GM19324 (cell line): ENCODE data around the gene WDPCP.
"Not testable (repeated sequence)": the region's sequence is repeated elsewhere in the genome, so short reads cannot be mapped to it uniquely, and the experiment has no call there.

Experiments used
- ATAC-seq: cut with Tn5 transposase; IDR thresholded peaks from one replicate; pipeline ENCODE4 v1.9.1; 2021; ENCODE audit warnings: mild to moderate bottlenecking, moderate library complexity; ENCODE audit not compliant: unreplicated experiment, low FRiP score

Gene WDPCP

DNA sequence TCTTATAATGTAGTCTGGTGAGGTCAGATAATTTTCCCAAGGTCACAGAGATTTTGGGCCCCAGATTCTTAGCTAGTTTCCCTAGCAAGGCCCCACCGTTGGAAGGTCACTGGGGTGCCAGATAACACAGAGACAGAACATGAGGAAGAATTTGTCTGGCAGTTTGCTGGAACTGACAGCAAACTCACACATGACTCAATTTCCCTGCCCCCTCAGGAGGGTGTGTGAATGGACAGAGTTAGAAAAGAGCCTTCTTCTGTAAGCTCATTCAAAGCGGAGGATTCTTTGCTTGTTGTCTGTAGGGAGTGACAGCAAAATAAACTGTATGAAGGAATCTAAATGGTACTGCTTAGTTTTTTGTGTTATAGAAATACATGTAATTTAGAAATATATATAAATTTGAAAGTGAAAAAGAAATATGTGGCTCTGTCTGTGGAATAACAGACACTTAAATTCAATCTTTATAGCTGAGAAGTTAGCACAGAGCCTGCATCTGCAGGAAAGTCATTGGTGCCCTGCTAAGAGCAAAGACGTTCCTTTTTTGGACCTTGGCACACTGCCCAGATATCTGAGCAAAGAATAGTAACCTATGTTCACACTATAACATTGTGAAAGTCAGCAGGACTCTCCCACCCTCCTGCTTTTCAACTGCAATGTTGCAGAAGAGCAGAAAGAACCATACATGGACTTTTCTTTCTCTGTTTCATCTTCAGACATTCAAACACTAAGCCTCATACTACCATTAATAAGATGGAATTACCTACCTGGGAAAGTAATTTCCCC is 2.5 kb upstream of the WDPCP start:
- ATAC-seq: no peak

- ATAC-seq: peak; percentile 16
Measured at GRCh38 chr2:63589148-63589958, 1.1 kb upstream of the WDPCP start.

DNA sequence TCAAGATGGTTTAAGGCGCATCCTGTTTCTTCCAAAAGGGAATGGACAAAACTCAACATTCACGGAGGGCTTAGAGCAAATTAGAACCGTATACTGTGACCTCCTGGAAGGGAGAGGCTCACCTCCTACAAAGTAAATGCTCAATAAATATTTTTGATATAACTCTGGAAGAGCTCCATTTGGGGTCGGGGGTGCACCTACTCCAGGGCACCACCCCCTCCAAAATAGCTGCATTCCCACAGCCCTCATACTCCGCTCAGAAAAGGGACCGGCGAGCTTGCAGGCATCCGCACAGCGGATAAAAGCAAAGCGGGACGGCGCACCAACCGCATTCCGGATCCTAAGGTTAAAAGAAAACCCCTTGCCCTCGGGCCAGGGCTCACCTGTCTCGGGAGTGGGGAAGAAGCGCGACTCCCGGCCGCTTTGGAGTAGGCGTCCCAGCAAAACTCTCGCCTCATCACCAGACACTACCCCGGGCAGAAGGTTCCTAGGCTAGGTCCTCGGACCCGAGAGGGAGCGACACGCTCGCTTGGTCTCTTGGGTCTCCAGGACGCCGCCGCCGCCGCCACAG is 378 bp downstream of the WDPCP start:
- no peak for ATAC-seq

GRCh38 chr2:63582873-63583272 is 5.4 kb downstream of the WDPCP start:
- no peak for ATAC-seq

DNA sequence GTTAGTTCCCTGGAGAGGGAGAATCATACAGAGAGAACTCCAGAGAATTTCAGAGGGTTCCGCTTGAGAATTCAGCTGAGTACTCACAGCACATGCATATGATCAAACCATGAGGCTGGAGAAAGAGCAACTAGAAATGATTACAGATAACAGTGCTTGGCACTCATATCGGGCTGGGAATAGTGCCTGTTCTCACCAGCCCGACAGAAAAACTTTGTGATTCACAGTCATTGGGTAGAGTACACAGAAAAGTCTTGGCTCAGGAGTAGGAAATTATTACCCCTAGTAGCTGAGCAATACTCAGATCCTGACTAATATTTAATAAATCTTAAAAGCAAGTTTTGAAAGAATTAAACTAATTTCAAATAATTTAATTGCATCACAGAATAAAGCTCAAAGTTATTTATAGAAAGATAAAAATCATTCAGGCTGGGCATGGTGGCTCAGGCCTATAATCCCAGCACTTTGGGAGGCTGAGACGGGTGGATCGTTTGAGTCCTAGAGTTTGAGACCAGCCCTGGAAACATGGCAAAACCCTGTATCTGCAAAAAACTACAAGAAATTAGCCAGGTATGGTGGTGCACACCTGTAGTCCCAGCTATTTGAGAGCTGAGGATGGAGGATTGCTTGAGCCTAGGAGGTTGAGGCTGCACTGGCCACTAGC is 6.8 kb downstream of the WDPCP start:
- no peak for ATAC-seq

DNA sequence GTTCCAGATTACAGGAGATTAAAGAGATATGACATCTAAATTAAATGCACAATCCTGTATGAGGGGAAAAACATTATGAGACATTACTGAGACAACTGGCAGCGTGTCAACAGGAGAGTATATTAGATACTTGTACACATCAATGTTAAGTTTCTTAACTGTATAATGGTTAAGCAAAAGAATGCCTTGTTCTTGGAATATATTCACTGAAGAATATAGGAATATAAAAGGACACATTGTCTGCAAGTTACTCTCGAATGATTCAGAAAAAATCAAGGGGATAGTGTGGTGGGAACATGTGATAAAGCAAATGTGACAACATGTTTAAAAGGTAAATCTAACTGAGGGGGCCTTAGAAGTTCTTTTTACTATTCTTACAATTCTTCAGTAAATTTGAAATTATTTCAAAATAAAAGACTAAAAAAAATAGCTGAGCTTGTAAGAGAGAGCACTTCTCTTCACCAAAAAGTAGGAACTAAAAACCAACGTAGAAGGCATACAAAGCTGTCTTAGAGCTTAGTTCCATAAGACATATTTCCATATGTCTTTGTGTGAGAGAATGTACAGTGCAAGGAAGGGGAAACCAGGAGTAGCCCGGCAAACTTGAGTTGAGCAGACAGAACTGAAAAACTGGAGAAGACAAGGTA is 7.5 kb downstream of the WDPCP start:
- ATAC-seq: no peak

- ATAC-seq: no peak
Measured at GRCh38 chr2:63578767-63579166, 9.5 kb downstream of the WDPCP start.

DNA sequence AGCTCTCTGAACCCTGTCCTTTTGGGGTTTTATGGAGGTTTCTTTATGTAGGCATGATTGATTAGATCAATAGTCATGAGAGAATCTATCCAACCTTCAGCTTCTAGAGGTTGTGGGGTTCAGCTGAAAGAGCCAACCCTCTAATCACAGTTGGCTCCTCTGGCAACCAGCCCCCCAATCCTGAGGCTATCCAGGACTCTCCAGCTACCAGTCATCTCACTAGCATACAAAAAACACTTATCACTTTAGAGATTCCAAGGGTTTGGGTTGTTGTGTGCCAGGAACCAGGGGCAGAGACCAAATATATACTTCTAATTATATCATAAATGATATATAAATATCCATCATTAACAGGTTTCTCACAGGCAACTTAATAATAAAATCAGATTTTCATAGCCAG is 11.7 kb downstream of the WDPCP start:
- ATAC-seq: no peak

DNA sequence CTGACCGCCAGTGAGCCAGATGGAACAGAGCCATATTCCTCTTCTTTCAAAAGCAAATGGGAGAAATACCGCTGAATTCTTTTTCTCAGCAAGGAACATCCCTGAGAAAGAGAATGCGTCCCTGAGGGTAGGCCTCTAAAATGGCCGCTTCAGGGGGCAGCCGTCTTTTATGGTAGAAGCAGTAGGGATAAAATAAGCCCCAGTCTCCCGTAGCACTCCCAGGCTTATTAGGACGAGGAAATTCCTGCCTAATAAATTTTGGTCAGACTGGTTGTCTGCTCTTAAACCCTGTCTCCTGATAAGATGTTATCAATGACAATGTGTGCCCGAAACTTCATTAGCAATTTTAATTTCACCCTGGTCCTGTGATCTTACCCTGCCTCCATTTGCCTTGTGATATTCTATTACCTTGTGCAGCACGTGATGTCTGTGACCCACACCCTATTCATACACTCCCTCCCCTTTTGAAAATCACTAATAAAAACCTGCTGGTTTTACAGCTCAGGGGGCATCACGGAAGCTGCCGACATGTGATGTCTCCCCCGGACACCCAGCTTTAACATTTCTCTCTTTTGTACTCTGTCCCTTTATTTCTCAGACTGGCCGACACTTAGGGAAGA is 14.4 kb downstream of the WDPCP start:
- not testable (repeated sequence) for ATAC-seq

DNA sequence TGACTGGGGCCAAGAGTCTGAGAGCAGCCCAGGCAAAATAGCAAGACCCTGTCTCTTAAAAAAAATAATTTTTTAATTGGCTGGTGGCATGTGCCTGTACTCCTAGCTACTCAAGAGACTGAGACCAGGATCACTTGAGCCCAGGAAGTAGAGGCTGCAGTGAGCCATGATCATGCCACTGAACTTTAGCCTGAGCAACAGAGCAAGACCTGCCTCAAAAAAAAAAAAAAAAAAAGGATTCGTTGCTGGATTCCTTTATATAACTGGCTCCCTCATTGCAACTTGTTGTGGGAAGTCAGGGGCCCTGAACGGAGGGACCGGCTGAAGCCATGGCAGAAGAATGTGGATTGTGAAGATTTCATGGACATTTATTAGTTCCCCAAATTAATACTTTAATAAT is 15.3 kb downstream of the WDPCP start:
- ATAC-seq: not testable (repeated sequence)

DNA sequence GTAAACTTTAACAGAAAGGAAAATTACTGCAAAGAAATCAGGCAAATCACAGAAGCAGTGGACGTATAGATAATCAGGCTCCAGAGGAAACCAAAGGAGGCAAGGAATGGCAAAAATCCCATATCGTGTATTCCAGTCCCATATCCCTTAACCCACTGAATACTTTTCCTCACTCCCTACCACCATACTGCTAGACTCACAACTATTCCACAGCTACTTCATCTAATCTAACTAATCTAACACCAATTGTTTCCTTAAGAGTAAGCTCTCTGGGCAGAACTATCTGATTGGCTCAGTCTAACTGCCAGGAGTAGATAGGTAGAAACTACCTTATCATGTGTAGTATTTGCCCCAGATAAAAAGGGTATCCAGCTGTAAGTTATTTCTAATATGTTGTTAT is 16.3 kb downstream of the WDPCP start:
- ATAC-seq: no peak

GRCh38 chr2:63571291-63571690 is 17.0 kb downstream of the WDPCP start:
- ATAC-seq: no peak

DNA sequence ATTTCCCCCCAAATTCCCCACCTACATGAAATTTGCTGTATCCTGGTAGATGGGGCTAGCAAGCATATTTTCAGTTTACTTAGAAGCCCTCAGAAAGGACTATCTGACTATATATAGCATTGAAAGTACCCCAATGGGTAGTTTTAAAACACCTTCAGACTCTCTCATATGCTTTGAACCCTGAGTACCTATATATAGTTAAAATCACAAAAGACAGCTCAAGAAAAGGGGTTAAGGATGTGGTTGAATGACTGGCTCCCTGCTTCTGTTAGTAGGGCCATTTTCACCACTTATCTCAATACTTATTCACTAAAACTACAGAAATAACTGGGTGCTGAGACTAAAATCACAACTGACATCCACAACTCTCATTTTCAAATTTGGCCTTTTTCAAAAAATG is 18.5 kb downstream of the WDPCP start:
- no peak for ATAC-seq

DNA sequence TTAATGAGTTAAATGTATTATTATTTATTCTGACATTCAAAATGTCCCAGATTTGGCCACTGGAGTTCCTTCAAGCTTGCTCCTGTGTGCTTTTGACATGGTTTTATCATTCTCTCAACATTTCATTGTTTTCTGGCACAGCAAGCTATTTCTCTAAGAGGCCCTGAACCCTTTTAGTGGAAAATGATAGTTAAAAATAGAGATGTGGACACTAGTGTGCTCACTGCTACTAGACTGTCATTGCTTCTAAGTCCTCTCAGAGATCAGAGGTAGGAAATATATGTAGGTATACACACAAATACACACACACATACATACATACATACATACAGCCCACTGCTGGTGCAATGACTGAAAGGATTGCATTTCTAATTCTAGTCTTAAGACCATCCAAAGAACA is 25.5 kb downstream of the WDPCP start:
- ATAC-seq: no peak

DNA sequence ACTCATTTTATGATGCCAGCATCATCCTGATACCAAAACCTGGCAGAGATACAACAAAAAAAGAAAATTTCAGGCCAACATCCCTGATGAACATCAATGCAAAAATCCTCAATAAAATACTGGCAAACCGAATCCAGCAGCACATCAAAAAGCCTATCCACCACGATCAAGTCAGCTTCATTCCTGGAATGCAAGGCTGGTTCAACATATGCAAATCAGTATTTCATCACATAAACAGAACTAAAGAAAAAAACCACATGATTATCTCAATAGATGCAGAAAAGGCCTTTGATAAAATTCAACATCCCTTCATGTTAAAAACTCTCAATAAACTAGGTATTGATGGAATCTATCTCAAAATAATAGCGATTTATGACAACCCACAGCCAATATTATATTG is 29.4 kb downstream of the WDPCP start:
- ATAC-seq: not testable (repeated sequence)

GRCh38 chr2:63557819-63558218 is 30.5 kb downstream of the WDPCP start:
- ATAC-seq: not testable (repeated sequence)

DNA sequence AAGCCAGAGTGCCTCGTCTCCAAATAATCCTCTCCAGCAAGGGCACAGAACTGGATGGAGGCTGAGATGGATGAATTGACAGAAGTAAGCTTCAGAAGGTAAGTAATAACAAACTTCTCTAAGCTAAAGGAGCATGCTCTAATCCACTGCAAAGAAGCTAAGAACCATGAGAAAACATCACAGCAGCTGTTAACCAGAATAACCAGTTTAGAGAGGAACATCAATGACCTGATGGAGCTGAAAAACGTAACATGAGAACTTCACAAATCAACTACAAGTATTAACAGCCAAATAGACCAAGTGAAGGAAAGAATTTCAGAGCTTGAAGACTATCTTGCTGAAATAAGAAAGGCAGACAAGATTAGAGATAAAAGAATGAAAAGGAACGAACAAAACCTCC is 32.3 kb downstream of the WDPCP start:
- no peak for ATAC-seq

- ATAC-seq: no peak
Measured at GRCh38 chr2:63555299-63555698, 33.0 kb downstream of the WDPCP start.

- no peak for ATAC-seq
Measured at GRCh38 chr2:63553049-63553448, 35.2 kb downstream of the WDPCP start.

DNA sequence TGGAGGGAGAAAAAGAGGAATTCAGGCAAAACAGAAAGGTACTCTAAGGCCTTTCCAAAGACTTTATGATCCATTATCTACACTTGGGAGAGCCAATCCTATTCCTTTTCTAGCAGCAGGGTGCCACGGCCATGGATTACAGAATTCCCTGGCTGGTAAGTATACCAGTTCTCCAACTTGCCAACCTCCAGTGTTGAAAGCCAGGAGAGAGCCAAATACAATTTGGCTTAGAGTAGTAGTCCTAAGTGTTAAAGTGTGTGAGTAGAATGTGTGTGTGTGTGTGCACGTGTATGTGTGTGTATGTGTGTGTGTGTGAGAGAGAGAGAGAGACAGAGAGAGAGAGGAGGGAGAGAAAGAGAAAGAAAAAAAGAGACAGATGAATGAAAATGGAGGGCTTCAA is 43.3 kb downstream of the WDPCP start:
- ATAC-seq: no peak
